CD4-positive, CD25-positive, alpha-beta regulatory T cell (primary cell): ENCODE data around the gene NIM1K. TPM values are rescaled to one million over a fixed set of nuclear protein-coding genes. Genes with fewer than 3 reads are reported as not detected.
"Not testable (repeated sequence)": the region's sequence is repeated elsewhere in the genome, so short reads cannot be mapped to it uniquely, and the experiment has no call there.

Source experiments
- ATAC-seq, 2 donors: fragments of 150-1000 bp; cut with Tn5 transposase; one replicate each; pipeline ENCODE4 v1.10.0; 2021; ENCODE audit warnings: low read depth in 2 of 2, moderate number of reproducible peaks in 2 of 2, moderate library complexity in 1 of 2
- DNase-seq, 3 donors: peaks; one replicate each; pipeline versions ENCODE4 v3.0.0 to v3.0.0-alpha.2; 2012 to 2022; ENCODE audit warnings: mixed read lengths in 1 of 3
- H3K27ac ChIP-seq: one replicate; pipeline ENCODE4 v1.7.0; 2013; ENCODE audit warnings: mild to moderate bottlenecking, low read length; ENCODE audit not compliant: insufficient read depth, poor library complexity, severe bottlenecking
- H3K27me3 ChIP-seq: one replicate; pipeline ENCODE4 v1.7.0; 2013; ENCODE audit warnings: low read length; ENCODE audit not compliant: control insufficient read depth, insufficient read depth
- H3K36me3 ChIP-seq: one replicate; pipeline ENCODE4 v1.7.0; 2013; ENCODE audit warnings: mild to moderate bottlenecking, low read length, moderate library complexity; ENCODE audit not compliant: control insufficient read depth, insufficient read depth
- H3K4me1 ChIP-seq: 2 replicates; pipeline ENCODE4 v1.7.0; 2013; ENCODE audit warnings: mild to moderate bottlenecking, low read length; ENCODE audit not compliant: insufficient read depth, control insufficient read depth, poor library complexity, severe bottlenecking
- H3K4me3 ChIP-seq: one replicate; pipeline ENCODE4 v1.7.0; 2013; ENCODE audit warnings: low read depth, mild to moderate bottlenecking, low read length, moderate library complexity
- H3K9me3 ChIP-seq, 2 experiments: 1 replicate in 1 of 2; 2 replicates in 1 of 2; pipeline ENCODE4 v1.7.0; 2013; ENCODE audit warnings: low read length in 2 of 2, mild to moderate bottlenecking in 1 of 2, moderate library complexity in 1 of 2; ENCODE audit not compliant: control insufficient read depth in 2 of 2
- H3K27ac Mint-ChIP-seq, 3 donors: one replicate each; pipeline ENCODE4 v1.8.0; 2020 to 2022; ENCODE audit warnings: mild to moderate bottlenecking in 3 of 3, mixed read lengths in 3 of 3, moderate library complexity in 2 of 3
- H3K27me3 Mint-ChIP-seq: one replicate; pipeline ENCODE4 v1.8.0; 2022; ENCODE audit warnings: mild to moderate bottlenecking, mixed read lengths
- H3K36me3 Mint-ChIP-seq: one replicate; pipeline ENCODE4 v1.8.0; 2020; ENCODE audit warnings: mixed read lengths
- H3K4me1 Mint-ChIP-seq, 4 donors: one replicate each; pipeline ENCODE4 v1.8.0; 2020 to 2022; ENCODE audit warnings: mixed read lengths in 4 of 4, mild to moderate bottlenecking in 1 of 4
- H3K4me3 Mint-ChIP-seq, 4 donors: one replicate each; pipeline ENCODE4 v1.8.0; 2020 to 2022; ENCODE audit warnings: mild to moderate bottlenecking in 4 of 4, mixed read lengths in 4 of 4, moderate library complexity in 3 of 4
- H3K9me3 Mint-ChIP-seq, 7 donors: one replicate each; pipeline ENCODE4 v1.8.0; 2020 to 2022; ENCODE audit warnings: mixed read lengths in 7 of 7, mild to moderate bottlenecking in 3 of 7, moderate library complexity in 2 of 7
- polyA plus RNA-seq, 4 donors: library from polyadenylated mRNA; unstranded; fragments of 300-500 nt; fragmentation: Illumina TruSeq; gene quantifications; one replicate each; pipeline ENCODE4 v1.2.3, GENCODE V29; 2021
- total RNA-seq: library from RNA; stranded (reverse); gene quantifications from one replicate; pipeline ENCODE4 v1.2.3, GENCODE V29; 2022

Gene NIM1K
- total and polyA plus RNA-seq, 5 donors from 2014 or later = 0.16 to 0.67 (median 0.26) TPM; not detected in 2

DNA sequence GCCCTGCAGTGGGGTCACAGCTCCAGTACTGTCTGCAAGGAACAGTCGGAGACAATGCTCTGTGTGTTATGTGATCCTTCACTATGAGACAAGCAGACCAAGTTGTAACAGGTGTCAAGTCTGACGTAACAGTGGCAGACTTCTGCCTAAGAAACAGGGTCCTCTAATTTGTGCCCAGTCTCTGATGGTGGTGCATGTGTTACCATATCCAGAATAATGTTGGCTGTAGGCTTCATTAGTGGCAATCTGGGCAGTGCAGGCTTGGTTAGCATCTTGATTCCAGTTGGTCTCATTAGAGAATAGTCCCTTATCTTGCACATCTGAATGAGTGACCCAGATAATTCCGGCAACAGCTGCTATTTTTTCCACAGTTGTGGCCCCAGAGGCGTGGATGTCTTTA lies 37.6 kb upstream of the NIM1K start:
- no peaks in the 10 kb centered on the region for H3K9me3 ChIP-seq
- H3K27me3 Mint-ChIP-seq = no peaks in the 10 kb centered on the region
- peaks cover 23% of the 10 kb centered on the region for H3K36me3 ChIP-seq
- H3K9me3 Mint-ChIP-seq = no peaks in the 10 kb centered on the region
- no peak overlapping the region for H3K27ac ChIP-seq
- ATAC-seq = no peak
- H3K4me3 Mint-ChIP-seq = no peak overlapping the region
- H3K4me1 ChIP-seq = no peaks in the 10 kb centered on the region
- DNase-seq = no peak
- H3K27ac Mint-ChIP-seq = no peak overlapping the region
- peaks cover 6 to 44% (median 32%) of the 10 kb centered on the region in 4 donors for H3K4me1 Mint-ChIP-seq
- H3K36me3 Mint-ChIP-seq = peaks cover 29% of the 10 kb centered on the region
- H3K27me3 ChIP-seq = no peaks in the 10 kb centered on the region
- no peak overlapping the region for H3K4me3 ChIP-seq

DNA sequence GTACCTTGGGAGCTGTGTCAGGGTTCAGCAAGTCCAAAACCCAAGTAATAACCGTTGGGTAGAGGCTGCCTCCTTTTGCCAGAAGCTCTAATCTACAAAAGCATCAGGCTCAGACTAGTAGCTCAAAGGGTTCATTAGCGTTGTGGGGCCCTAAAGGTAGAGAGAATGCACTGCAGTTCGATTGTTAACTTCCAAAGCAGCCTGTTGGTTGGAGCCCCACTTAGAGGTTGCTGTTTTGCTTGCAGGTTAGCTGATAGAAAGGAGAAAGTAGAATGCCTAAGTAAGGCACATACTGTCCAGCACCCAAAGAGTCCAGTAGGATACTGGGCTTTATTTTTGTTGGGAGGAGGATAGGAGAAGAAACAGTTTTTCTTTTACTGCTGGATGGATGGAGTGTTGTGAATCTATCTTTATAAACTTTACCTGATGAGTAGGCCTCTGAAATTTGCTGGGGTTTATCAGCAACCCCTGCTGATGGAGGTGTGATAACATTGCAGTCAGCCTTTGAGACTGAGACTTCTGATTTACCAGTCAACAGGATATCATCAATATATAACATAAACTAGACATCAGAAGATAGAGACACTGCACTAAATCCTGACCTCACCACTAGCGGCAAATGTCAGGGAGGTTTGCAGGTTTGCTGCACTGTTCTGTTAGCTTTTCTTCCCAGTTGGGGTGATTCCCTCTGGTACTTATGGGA lies 36.5 kb upstream of the NIM1K start:
- peaks cover 32% of the 10 kb centered on the region for H3K36me3 Mint-ChIP-seq

DNA sequence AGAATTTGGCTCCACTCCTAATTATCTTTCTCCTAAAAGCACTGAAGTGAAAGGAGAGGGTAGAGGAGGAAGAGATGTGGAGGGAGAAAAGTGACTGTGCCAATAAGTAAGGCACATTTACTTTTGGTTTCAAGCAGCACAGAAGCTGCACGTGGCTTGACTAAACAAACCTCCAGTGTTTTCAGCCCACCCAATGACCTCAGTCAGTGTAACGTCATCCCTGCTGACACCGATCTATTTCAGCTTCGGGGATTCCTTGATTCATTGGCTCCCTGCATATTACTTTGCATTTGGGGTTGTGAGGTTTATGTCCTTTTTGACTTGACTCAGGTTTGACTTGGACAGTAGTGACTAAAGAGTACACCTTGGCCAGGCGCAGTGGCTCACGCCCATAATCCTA lies 35.6 kb upstream of the NIM1K start:
- no peak overlapping the region for H3K4me3 ChIP-seq
- H3K9me3 Mint-ChIP-seq = no peaks in the 10 kb centered on the region
- H3K4me1 Mint-ChIP-seq = peaks cover 12 to 55% (median 39%) of the 10 kb centered on the region in 4 donors
- H3K4me3 Mint-ChIP-seq = no peak overlapping the region
- no peaks in the 10 kb centered on the region for H3K4me1 ChIP-seq
- no peaks in the 10 kb centered on the region for H3K27me3 ChIP-seq
- ATAC-seq (no peak), DNase-seq (no peak)
- H3K36me3 ChIP-seq = peaks cover 15% of the 10 kb centered on the region
- H3K27ac ChIP-seq = no peak overlapping the region
- H3K27me3 Mint-ChIP-seq = no peaks in the 10 kb centered on the region
- no peaks in the 10 kb centered on the region for H3K9me3 ChIP-seq
- H3K27ac Mint-ChIP-seq = peak overlapping the region in 1 of 3 donors; percentile 76
- H3K36me3 Mint-ChIP-seq = peaks cover 38% of the 10 kb centered on the region

More for the DNA sequence above, 36.5 kb upstream of the NIM1K start:
- ATAC-seq (peak; percentile 34 to 52), DNase-seq (no peak)
- Histone ChIP-seq H3K4me3 (peak overlapping the region; percentile 31), H3K9me3 (no peaks in the 10 kb centered on the region), H3K27ac (peak overlapping the region; percentile 2), H3K27me3 (no peaks in the 10 kb centered on the region), H3K4me1 (no peaks in the 10 kb centered on the region), H3K36me3 (peaks cover 21% of the 10 kb centered on the region)
- Mint-ChIP-seq H3K4me3 (peak overlapping the region in 1 of 4 donors; percentile 35), H3K27me3 (no peaks in the 10 kb centered on the region), H3K4me1 (peaks cover 6 to 46% (median 32%) of the 10 kb centered on the region in 4 donors), H3K27ac (peak overlapping the region in 1 of 3 donors; percentile 76), H3K9me3 (no peaks in the 10 kb centered on the region)

GRCh38 chr5:43157068-43157467 lies 35.0 kb upstream of the NIM1K start:
- DNase-seq (no peak), ATAC-seq (no peak)
- H3K27me3 Mint-ChIP-seq = no peaks in the 10 kb centered on the region
- no peaks in the 10 kb centered on the region for H3K27me3 ChIP-seq
- H3K9me3 ChIP-seq = no peaks in the 10 kb centered on the region
- peaks cover 13 to 58% (median 42%) of the 10 kb centered on the region in 4 donors for H3K4me1 Mint-ChIP-seq
- H3K4me1 ChIP-seq = no peaks in the 10 kb centered on the region
- peak overlapping the region in 2 of 3 donors; percentile 3 to 58 for H3K27ac Mint-ChIP-seq
- no peaks in the 10 kb centered on the region for H3K9me3 Mint-ChIP-seq
- H3K4me3 Mint-ChIP-seq = no peak overlapping the region
- H3K27ac ChIP-seq = no peak overlapping the region
- H3K36me3 Mint-ChIP-seq = peaks cover 42% of the 10 kb centered on the region
- peaks cover 21% of the 10 kb centered on the region for H3K36me3 ChIP-seq
- no peak overlapping the region for H3K4me3 ChIP-seq

- peak in 2 of 3 donors; percentile 18 to 57 for DNase-seq
- Mint-ChIP-seq H3K36me3 (peaks cover 51% of the 10 kb centered on the region), H3K4me3 (no peak overlapping the region), H3K27ac (peak overlapping the region in 2 of 3 donors; percentile 51 to 74), H3K4me1 (peaks cover 18 to 43% (median 37%) of the 10 kb centered on the region in 4 donors), H3K27me3 (no peaks in the 10 kb centered on the region), H3K9me3 (no peaks in the 10 kb centered on the region)
- H3K36me3 ChIP-seq = peaks cover 37% of the 10 kb centered on the region
- H3K4me1 ChIP-seq = no peaks in the 10 kb centered on the region
- no peaks in the 10 kb centered on the region for H3K9me3 ChIP-seq
- H3K27ac ChIP-seq = no peak overlapping the region
- peak in 1 of 2 donors; percentile 80 for ATAC-seq
- no peak overlapping the region for H3K4me3 ChIP-seq
- H3K27me3 ChIP-seq = no peaks in the 10 kb centered on the region
These were observed 30.8 kb upstream of the NIM1K start for GRCh38 chr5:43161244-43161643.

- peaks cover 51% of the 10 kb centered on the region for H3K36me3 Mint-ChIP-seq
- not testable (repeated sequence) for H3K27me3 Mint-ChIP-seq
These were observed 27.2 kb upstream of the NIM1K start for GRCh38 chr5:43164801-43165200.

DNA sequence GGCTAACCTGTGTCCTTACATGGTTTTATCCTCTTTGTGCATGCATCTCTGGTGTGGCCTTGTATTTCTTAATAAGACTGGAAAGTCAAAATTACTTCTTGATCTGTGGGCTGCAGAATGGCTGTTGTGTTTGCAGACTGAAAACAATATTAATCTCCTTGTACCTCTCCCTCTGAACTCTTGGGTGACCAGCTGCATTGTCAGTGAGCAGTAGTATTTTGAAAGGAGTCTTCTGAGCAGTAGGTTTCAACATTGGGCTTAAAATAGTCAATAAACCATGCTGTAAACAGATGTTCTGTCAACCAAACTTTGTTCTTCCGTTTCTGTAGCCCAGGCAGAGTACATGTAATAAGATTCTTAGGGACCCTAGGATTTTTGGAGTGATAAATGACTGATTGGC lies 26.7 kb upstream of the NIM1K start:
- peak overlapping the region in 1 of 4 donors; percentile 9 for H3K4me3 Mint-ChIP-seq
- H3K4me1 Mint-ChIP-seq = peaks cover 19 to 32% (median 28%) of the 10 kb centered on the region in 4 donors
- no peaks in the 10 kb centered on the region for H3K4me1 ChIP-seq
- H3K4me3 ChIP-seq = no peak overlapping the region
- DNase-seq (no peak), ATAC-seq (no peak)
- H3K9me3 Mint-ChIP-seq = no peaks in the 10 kb centered on the region
- no peak overlapping the region for H3K27ac ChIP-seq
- H3K36me3 ChIP-seq = peaks cover 48% of the 10 kb centered on the region
- H3K27ac Mint-ChIP-seq = no peak overlapping the region
- H3K27me3 Mint-ChIP-seq = no peaks in the 10 kb centered on the region
- H3K36me3 Mint-ChIP-seq = peaks cover 55% of the 10 kb centered on the region
- no peaks in the 10 kb centered on the region for H3K27me3 ChIP-seq
- H3K9me3 ChIP-seq = no peaks in the 10 kb centered on the region

More at GRCh38 chr5:43164801-43165200, 27.2 kb upstream of the NIM1K start:
- H3K9me3 Mint-ChIP-seq, H3K4me3 Mint-ChIP-seq, H3K4me3 ChIP-seq, H3K27me3 ChIP-seq, ATAC-seq, H3K9me3 ChIP-seq, H3K27ac ChIP-seq, H3K27ac Mint-ChIP-seq, H3K4me1 ChIP-seq, DNase-seq: not testable (repeated sequence)
- peaks cover 19 to 32% (median 31%) of the 10 kb centered on the region in 4 donors for H3K4me1 Mint-ChIP-seq
- peaks cover 48% of the 10 kb centered on the region for H3K36me3 ChIP-seq

GRCh38 chr5:43168175-43168574 lies 23.9 kb upstream of the NIM1K start:
- H3K4me3 ChIP-seq = no peak overlapping the region

More at GRCh38 chr5:43168175-43168574, 23.9 kb upstream of the NIM1K start:
- H3K9me3 Mint-ChIP-seq = no peaks in the 10 kb centered on the region
- H3K27ac Mint-ChIP-seq = peak overlapping the region; percentile 2 to 76 (median 51)
- H3K36me3 Mint-ChIP-seq = peaks cover 53% of the 10 kb centered on the region
- no peaks in the 10 kb centered on the region for H3K4me1 ChIP-seq
- no peaks in the 10 kb centered on the region for H3K9me3 ChIP-seq
- no peak overlapping the region for H3K27ac ChIP-seq
- ATAC-seq (no peak), DNase-seq (no peak)
- H3K27me3 ChIP-seq = no peaks in the 10 kb centered on the region
- no peaks in the 10 kb centered on the region for H3K27me3 Mint-ChIP-seq
- peaks cover 11 to 24% (median 17%) of the 10 kb centered on the region in 4 donors for H3K4me1 Mint-ChIP-seq
- no peak overlapping the region for H3K4me3 Mint-ChIP-seq
- peaks cover 41% of the 10 kb centered on the region for H3K36me3 ChIP-seq
